HCT116 (cell line): ENCODE measurements around the gene MOB3B. TPM values are rescaled to one million over a fixed set of nuclear protein-coding genes. Genes with fewer than 3 reads are reported as not detected.

Experiments used
- ATAC-seq: fragments of 200-7000 bp; cut with Tn5 transposase; 2 replicates; pipeline ENCODE4 v1.9.1; 2020; ENCODE audit warnings: mild to moderate bottlenecking, moderate library complexity
- BruUV-seq: library from RNA; stranded (reverse); fragments of 400-500 nt; replicated peaks from 2 replicates; lab custom pipeline; 2021; lab: Mats Ljungman, UMichigan
- CTCF ChIA-PET: fragments of 300-600 bp; sonication (Branson Sonifier 250); formaldehyde crosslinking; loops from one replicate; lab custom pipeline; 2021; ENCODE audit warnings: antibody characterized with exemption; lab: Charles Lee
- POLR2A ChIA-PET: fragments of 300-600, 350-600 bp; sonication (Branson Sonifier 250); formaldehyde crosslinking; loops from one replicate; lab custom pipeline; 2021; ENCODE audit warnings: antibody characterized with exemption; lab: Charles Lee
- RAD21 ChIA-PET, 2 experiments: fragments of 300-600 bp; sonication (Branson Sonifier 250); formaldehyde crosslinking; loops; one replicate each; lab custom pipeline; 2023; ENCODE audit warnings: low total read pairs in 2 of 2; ENCODE audit not compliant: uncharacterized antibody in 2 of 2, unreplicated experiment in 2 of 2, low non-redundant PET in 1 of 2; lab: Charles Lee
- DNase-seq: peaks from one replicate; pipeline ENCODE4 v3.0.0-alpha.2; 2010; ENCODE audit warnings: low read depth, low spot score
- H2AFZ ChIP-seq: fragments of 200-600 bp; shearing (Covaris generic), sonication (generic); 2 replicates; pipeline ENCODE4 v1.6.1; 2017; ENCODE audit warnings: low read depth, mixed run types, mixed read lengths, antibody characterized with exemption, low read length; ENCODE audit not compliant: poor library complexity, severe bottlenecking
- H3K27ac ChIP-seq: 2 replicates; pipeline ENCODE4 v1.5.1; 2012; ENCODE audit warnings: low read depth, low read length
- H3K27me3 ChIP-seq: fragments of 200-600 bp; sonication (generic); 2 replicates; pipeline ENCODE4 v1.6.1; 2016; ENCODE audit warnings: mixed run types, low read length, mixed read lengths; ENCODE audit not compliant: insufficient read depth
- H3K36me3 ChIP-seq, 2 experiments: fragments of 200-500 bp in 1 of 2; fragments of 200-600 bp in 1 of 2; sonication (Bioruptor generic) in 1 of 2; sonication (generic) in 1 of 2; 2 replicates each; pipeline versions ENCODE4 v1.5.1 to v1.6.1; 2014 to 2016; ENCODE audit warnings: low read length in 2 of 2, inconsistent platforms in 1 of 2, mixed read lengths in 1 of 2, mixed run types in 1 of 2; ENCODE audit not compliant: insufficient read depth in 2 of 2, control insufficient read depth in 1 of 2
- H3K4me1 ChIP-seq, 2 experiments: fragments of 200-600 bp in 1 of 2; sonication (generic) in 1 of 2; 2 replicates each; pipeline versions ENCODE4 v1.5.1 to v1.6.1; 2012 to 2017; ENCODE audit warnings: low read length in 2 of 2, inconsistent platforms in 1 of 2, mild to moderate bottlenecking in 1 of 2, mixed read lengths in 1 of 2, mixed run types in 1 of 2, moderate library complexity in 1 of 2; ENCODE audit not compliant: insufficient read depth in 2 of 2, control insufficient read depth in 1 of 2
- H3K4me2 ChIP-seq: fragments of 200-600 bp; sonication (generic); 2 replicates; pipeline ENCODE4 v1.6.1; 2017; ENCODE audit warnings: mixed run types, low read length, mixed read lengths
- H3K4me3 ChIP-seq, 2 experiments: fragments of 200-600 bp in 1 of 2; sonication (generic) in 1 of 2; replicated peaks in 1 of 2; 2 replicates each; pipeline ENCODE4 v1.5.1; 2011 to 2016; ENCODE audit warnings: low read length in 2 of 2, control low read depth in 1 of 2, low read depth in 1 of 2, mild to moderate bottlenecking in 1 of 2, mixed read lengths in 1 of 2, mixed run types in 1 of 2
- H3K79me2 ChIP-seq: fragments of 200-600 bp; sonication (generic); 2 replicates; pipeline ENCODE4 v1.6.1; 2017; ENCODE audit warnings: mild to moderate bottlenecking, mixed run types, low read length, moderate library complexity, mixed read lengths; ENCODE audit not compliant: insufficient read depth
- H3K9ac ChIP-seq: fragments of 200-600 bp; sonication (generic); 2 replicates; pipeline ENCODE4 v1.6.1; 2016; ENCODE audit warnings: low read length, mixed read lengths
- H3K9me2 ChIP-seq: fragments of 200-600 bp; sonication (generic), shearing (Covaris generic); 2 replicates; pipeline ENCODE4 v1.6.1; 2017; ENCODE audit warnings: mixed run types, mild to moderate bottlenecking, moderate library complexity; ENCODE audit not compliant: insufficient read depth
- H3K9me3 ChIP-seq, 2 experiments: fragments of 200-500 bp in 1 of 2; fragments of 200-600 bp in 1 of 2; sonication (Bioruptor generic) in 1 of 2; sonication (generic) in 1 of 2; 2 replicates each; pipeline ENCODE4 v1.6.1; 2014 to 2017; ENCODE audit warnings: low read length in 2 of 2, mixed read lengths in 2 of 2, inconsistent platforms in 1 of 2, low read depth in 1 of 2, mild to moderate bottlenecking in 1 of 2, mixed run types in 1 of 2, moderate library complexity in 1 of 2; ENCODE audit not compliant: control insufficient read depth in 1 of 2, insufficient read depth in 1 of 2
- H4K20me1 ChIP-seq: fragments of 200-600 bp; sonication (generic), shearing (Covaris generic); 2 replicates; pipeline ENCODE4 v1.6.1; 2017; ENCODE audit warnings: mixed run types, mild to moderate bottlenecking, moderate library complexity; ENCODE audit not compliant: insufficient read depth
- ATF3 ChIP-seq: IDR thresholded peaks from 2 replicates; pipeline ENCODE4 v1.6.1; 2012
- CBX3 ChIP-seq: IDR thresholded peaks from 2 replicates; pipeline ENCODE4 v1.6.1; 2012; ENCODE audit warnings: low read depth
- CTCF ChIP-seq, 3 experiments: fragments of 200-600 bp in 1 of 3; sonication (generic) in 1 of 3; IDR thresholded peaks in 2 of 3; conservative IDR thresholded peaks in 1 of 3; 2 replicates each; pipeline ENCODE4 v1.5.1; 2012 to 2017; ENCODE audit warnings: low read depth in 2 of 3, low read length in 2 of 3, antibody characterized with exemption in 1 of 3, borderline replicate concordance in 1 of 3, control low read depth in 1 of 3, mild to moderate bottlenecking in 1 of 3, mixed read lengths in 1 of 3, mixed run types in 1 of 3, moderate library complexity in 1 of 3; ENCODE audit not compliant: insufficient read depth in 1 of 3
- EGR1 ChIP-seq: IDR thresholded peaks from 2 replicates; pipeline ENCODE4 v1.6.1; 2012; ENCODE audit warnings: low read depth
- EZH2phosphoT487 ChIP-seq: fragments of 200-600 bp; IDR thresholded peaks from 2 replicates; pipeline ENCODE4 v1.6.1; 2018; ENCODE audit warnings: antibody characterized with exemption, borderline replicate concordance
- FOSL1 ChIP-seq: IDR thresholded peaks from 2 replicates; pipeline ENCODE4 v1.6.1; 2012; ENCODE audit warnings: low read depth
- POLR2A ChIP-seq: IDR thresholded peaks from 2 replicates; pipeline ENCODE4 v1.7.0; 2011; ENCODE audit warnings: borderline replicate concordance; ENCODE audit not compliant: insufficient read depth, insufficient read length; ENCODE audit errors: extremely low read depth
- POLR2AphosphoS5 ChIP-seq: IDR thresholded peaks from 2 replicates; pipeline ENCODE4 v1.6.1; 2011; ENCODE audit warnings: mild to moderate bottlenecking, low read depth, low read length, moderate library complexity
- RAD21 ChIP-seq: IDR thresholded peaks from 2 replicates; pipeline ENCODE4 v1.6.1; 2012; ENCODE audit warnings: low read depth, mild to moderate bottlenecking
- SIN3A ChIP-seq: IDR thresholded peaks from 2 replicates; pipeline ENCODE4 v1.6.1; 2012; ENCODE audit warnings: low read depth
- SP1 ChIP-seq: IDR thresholded peaks from 2 replicates; pipeline ENCODE4 v1.6.1; 2012; ENCODE audit warnings: low read depth
- YY1 ChIP-seq: IDR thresholded peaks from 2 replicates; pipeline ENCODE4 v1.6.1; 2011; ENCODE audit warnings: low read length, low read depth, moderate library complexity, mild to moderate bottlenecking; ENCODE audit not compliant: insufficient replicate concordance; ENCODE audit errors: extremely low read depth
- ZBTB33 ChIP-seq: IDR thresholded peaks from 2 replicates; pipeline ENCODE4 v1.6.1; 2011; ENCODE audit warnings: mild to moderate bottlenecking, low read length, moderate library complexity; ENCODE audit not compliant: insufficient replicate concordance; ENCODE audit errors: extremely low read depth
- ZFX ChIP-seq: fragments of 450-650 bp; IDR thresholded peaks from 2 replicates; pipeline ENCODE4 v1.6.1; 2017
- intact Hi-C: fragments of 100-400 bp; cut with micrococcal nuclease; formaldehyde crosslinking; loops from 2 replicates; pipeline ENCODE4 v1.10.0; 2022
- total RNA-seq: library from RNA; stranded (reverse); gene quantifications from one replicate; pipeline ENCODE4 v1.2.1, GENCODE V29; 2021; ENCODE audit not compliant: unreplicated experiment

MOB3B gene
- total RNA-seq, 1 experiment from 2014 or later: 1.2 TPM

- TF ChIP-seq RAD21: no peak
- TF ChIP-seq EZH2phosphoT487: no peak
- TF ChIP-seq YY1: no peak
- no peak for TF ChIP-seq SP1
- TF ChIP-seq ZFX: no peak
- TF ChIP-seq CBX3: no peak
- no peak for TF ChIP-seq EGR1
- TF ChIP-seq CTCF (IDR thresholded peaks at IDR 0.05 in 2 of 3, conservative IDR thresholded peaks at IDR 0.05 in 1 of 3; ENCODE audit: borderline replicate concordance in 1 of 3, insufficient read depth in 1 of 3, low read depth in 2 of 3, low read length in 2 of 3): no peak
- TF ChIP-seq ATF3: no peak
- TF ChIP-seq ZBTB33: no peak
- TF ChIP-seq POLR2A: no peak
- no peak for TF ChIP-seq FOSL1
- TF ChIP-seq SIN3A: no peak
- TF ChIP-seq POLR2AphosphoS5: no peak
- ATAC-seq (no peak), DNase-seq (no peak)
- Histone ChIP-seq H3K4me1 (no peaks in the 10 kb centered on the region), H3K79me2 (no peaks in the 10 kb centered on the region), H3K4me3 (no peak overlapping the region), H3K9me3 (no peaks in the 10 kb centered on the region), H3K27me3 (no peaks in the 10 kb centered on the region), H3K36me3 (no peaks in the 10 kb centered on the region; a peak in 1 of 4 replicates), H4K20me1 (no peaks in the 10 kb centered on the region), H3K9me2 (no peaks in the 10 kb centered on the region), H3K4me2 (no peak overlapping the region), H2AFZ (no peak overlapping the region), H3K27ac (no peak overlapping the region), H3K9ac (no peak overlapping the region)
- RAD21 ChIA-PET: no interaction called here
- no TSS peak for BruUV-seq
- CTCF ChIA-PET: no interaction called here
- POLR2A ChIA-PET: no interaction called here
- intact Hi-C loops: no loop called here
These were observed 10.1 kb upstream of the MOB3B start for GRCh38 chr9:27539479-27540441.
